ENCODE data around the gene TEX30. TPM values are rescaled to one million over a fixed set of nuclear protein-coding genes. Genes with fewer than 3 reads are reported as not detected.

Gene TEX30
- total RNA-seq, 3 donors from 2014 or later, result 35.5 to 37.9 (median 35.7) TPM

Other genes starting within 250 kb of the TEX30 start
- gene TPP2, start 176.8 kb downstream of the TEX30 start, total RNA-seq, result 10 to 100 TPM; 57.7 to 62.0 (median 58.6) TPM
- not detected for gene METTL21C, start 78.7 kb downstream of the TEX30 start, total RNA-seq
- gene POGLUT2, start 25.2 kb upstream of the TEX30 start, total RNA-seq, result 1 to 10 TPM; 3.2 to 5.7 (median 4.7) TPM
- 1 to 10 TPM; 6.2 to 8.9 (median 7.3) TPM for gene BIVM, start 25.3 kb upstream of the TEX30 start, total RNA-seq
- gene ERCC5, start 72.2 kb upstream of the TEX30 start, total RNA-seq, result 10 to 100 TPM; 32.1 to 34.9 (median 33.7) TPM